HEK293T (cell line): ENCODE data around the gene FOXP2.

ENCODE experiments used
- HDGF ChIP-seq: fragments of 450-650 bp; IDR thresholded peaks from 2 replicates; pipeline ENCODE4 v1.6.1; 2017; ENCODE audit warnings: antibody characterized with exemption, borderline replicate concordance
- ZNF384 ChIP-seq: fragments of 450-650 bp; IDR thresholded peaks from 2 replicates; pipeline ENCODE4 v1.6.1; 2016

DNA sequence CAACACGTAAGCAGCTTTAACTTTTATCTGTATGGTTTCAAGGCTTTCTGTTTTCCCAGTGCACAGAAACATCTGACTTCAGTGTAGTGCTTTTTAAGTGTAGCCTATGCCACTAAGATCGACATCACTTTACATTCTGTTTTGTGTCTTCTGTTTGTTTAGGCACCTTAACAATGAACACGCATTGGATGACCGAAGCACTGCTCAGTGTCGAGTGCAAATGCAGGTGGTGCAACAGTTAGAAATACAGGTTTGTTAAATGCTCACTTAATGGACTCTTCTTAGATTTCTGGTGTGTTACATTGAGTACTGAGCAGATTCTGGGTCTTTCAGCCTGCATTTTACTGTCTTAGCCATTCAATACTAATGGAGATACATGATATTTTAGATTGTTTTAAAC is 237.4 kb downstream of the FOXP2 start:
- TF ChIP-seq ZNF384 (no peak), HDGF (no peak)
